H7 (cell line): ENCODE data around the gene CCDC9B. TPM values are rescaled to one million over a fixed set of nuclear protein-coding genes. Genes with fewer than 3 reads are reported as not detected.
A peak's percentile ranks its signal among the peaks of the same experiment; 100 is the strongest.

Experiments
- DNase-seq: peaks from one replicate; pipeline ENCODE4 v3.0.0; 2012
- H3K27me3 ChIP-seq: 2 replicates; pipeline ENCODE4 v1.6.0; 2011; ENCODE audit warnings: mild to moderate bottlenecking, low read length; ENCODE audit not compliant: control insufficient read depth, insufficient read depth
- H3K36me3 ChIP-seq: replicated peaks from 2 replicates; pipeline ENCODE4 v1.5.1; 2011; ENCODE audit warnings: low read length; ENCODE audit not compliant: control insufficient read depth, insufficient read depth
- H3K4me3 ChIP-seq: 2 replicates; pipeline ENCODE4 v1.5.1; 2011; ENCODE audit warnings: low read depth, mild to moderate bottlenecking, control low read depth, low read length, moderate library complexity; ENCODE audit not compliant: insufficient read depth
- total RNA-seq: library from RNA; depleted of rRNA; stranded (reverse); fragments of >200 nt; shearing (Covaris generic); gene quantifications from 2 replicates; pipeline ENCODE4 v1.2.3, GENCODE V29; 2014; rRNA removed

Gene CCDC9B
- total RNA-seq, 1 experiment from 2014 or later = 0.03 TPM

DNA sequence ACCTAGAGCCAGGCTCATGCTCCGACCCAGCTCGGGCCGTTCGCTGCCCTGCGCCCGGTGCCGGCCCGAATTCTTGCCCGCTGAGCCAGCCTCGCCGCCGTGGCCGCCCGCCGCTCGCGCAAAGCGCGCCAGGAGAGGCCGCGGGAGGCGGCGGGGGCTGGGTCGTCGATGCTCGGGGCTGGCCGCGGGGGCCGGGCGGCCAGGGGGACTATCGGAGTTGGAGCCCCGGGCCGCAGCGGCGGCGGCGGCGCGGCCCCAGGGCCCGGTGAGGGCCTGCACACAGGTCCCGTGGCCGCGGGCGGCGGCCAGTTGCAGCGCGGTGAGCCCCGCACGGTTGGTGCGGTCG is 59.0 kb downstream of the CCDC9B start:
- no peak for DNase-seq
- peaks cover 54% of the 10 kb centered on the region for H3K27me3 ChIP-seq
- H3K36me3 ChIP-seq = no peaks in the 10 kb centered on the region
- peak overlapping the region; percentile 50 for H3K4me3 ChIP-seq

Other genes with a start within 250 kb of the CCDC9B start
- 11.9 and 12.4 TPM in 2 replicates for gene BMF, start 232.1 kb downstream of the CCDC9B start, total RNA-seq
- 87.4 and 126 TPM in 2 replicates for gene BUB1B, start 179.9 kb downstream of the CCDC9B start, total RNA-seq
- gene PAK6, start 101.9 kb downstream of the CCDC9B start, total RNA-seq = 4.9 and 8.4 TPM in 2 replicates
- gene ANKRD63, start 57.9 kb downstream of the CCDC9B start, total RNA-seq = 0.22 and 0.45 TPM in 2 replicates
- gene PLCB2, start 33.0 kb downstream of the CCDC9B start, total RNA-seq = 11.3 and 13.9 TPM in 2 replicates
- gene INAFM2, start 17.2 kb downstream of the CCDC9B start, total RNA-seq = 15.2 and 15.8 TPM in 2 replicates
- not detected in 2 replicates for gene PHGR1, start 10.1 kb upstream of the CCDC9B start, total RNA-seq
- 0.04 and 0.52 TPM in 2 replicates for gene DISP2, start 17.3 kb upstream of the CCDC9B start, total RNA-seq
- gene KNSTRN, start 41.8 kb upstream of the CCDC9B start, total RNA-seq = 72.2 and 104 TPM in 2 replicates
- 28.6 and 31.4 TPM in 2 replicates for gene IVD, start 64.9 kb upstream of the CCDC9B start, total RNA-seq
- gene BAHD1, start 100.0 kb upstream of the CCDC9B start, total RNA-seq = 45.7 and 47.4 TPM in 2 replicates
- 11.7 and 15.2 TPM in 2 replicates for gene CHST14, start 130.0 kb upstream of the CCDC9B start, total RNA-seq
- gene CCDC32, start 224.1 kb upstream of the CCDC9B start, total RNA-seq = 12.3 and 17.2 TPM in 2 replicates
- 30.5 and 38.1 TPM in 2 replicates for gene RPUSD2, start 228.4 kb upstream of the CCDC9B start, total RNA-seq